Measurements from ENCODE around the gene OSTN.
"Not testable (repeated sequence)": the region's sequence is repeated elsewhere in the genome, so short reads cannot be mapped to it uniquely, and the experiment has no call there.

Gene OSTN

DNA sequence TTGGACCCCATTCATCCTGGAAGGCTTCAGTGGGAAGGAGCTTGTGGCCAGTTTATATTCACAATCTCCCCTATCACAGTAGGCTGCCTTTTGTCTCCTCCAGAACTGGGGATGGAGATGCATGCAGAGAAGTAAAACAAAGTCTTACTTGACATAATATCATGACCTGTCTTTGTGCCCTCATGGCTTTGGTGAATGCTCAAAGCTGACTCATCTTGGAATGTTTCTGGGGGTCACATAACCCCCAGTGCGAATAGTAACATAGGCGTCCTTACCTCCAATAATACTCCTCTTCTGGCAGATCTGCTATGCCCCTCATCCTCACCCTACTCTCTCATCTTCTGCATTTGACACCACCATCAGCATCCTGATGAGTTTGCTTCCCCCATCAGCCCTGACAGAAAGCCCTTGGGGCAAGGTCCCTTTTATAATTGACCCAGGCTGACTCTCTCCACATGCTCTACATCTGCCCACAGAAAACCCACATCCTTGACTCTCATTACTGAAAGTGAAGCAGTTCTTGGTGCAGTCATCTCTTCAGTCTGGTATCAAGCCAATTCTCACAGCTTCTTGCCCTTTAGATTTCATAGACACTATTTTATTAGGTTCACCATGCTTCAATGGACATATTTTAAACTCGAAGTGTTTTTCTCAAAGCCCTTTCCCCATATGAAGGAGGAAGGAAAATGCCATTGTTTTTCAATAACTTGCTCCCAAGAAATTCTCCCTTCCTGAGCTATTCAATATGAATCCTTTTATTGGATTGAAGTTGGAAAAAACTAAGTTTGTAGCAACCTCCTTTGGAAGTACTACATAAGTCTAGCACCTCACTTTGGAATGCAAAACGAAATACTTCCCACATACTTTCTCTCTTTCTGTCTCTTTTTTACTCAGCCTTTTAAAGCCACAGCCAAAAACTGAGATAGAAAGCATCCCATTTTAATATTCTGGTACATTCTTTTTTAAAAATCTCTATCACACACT, 36.6 kb downstream of the OSTN start:
- no peak for FAIRE-seq

DNA sequence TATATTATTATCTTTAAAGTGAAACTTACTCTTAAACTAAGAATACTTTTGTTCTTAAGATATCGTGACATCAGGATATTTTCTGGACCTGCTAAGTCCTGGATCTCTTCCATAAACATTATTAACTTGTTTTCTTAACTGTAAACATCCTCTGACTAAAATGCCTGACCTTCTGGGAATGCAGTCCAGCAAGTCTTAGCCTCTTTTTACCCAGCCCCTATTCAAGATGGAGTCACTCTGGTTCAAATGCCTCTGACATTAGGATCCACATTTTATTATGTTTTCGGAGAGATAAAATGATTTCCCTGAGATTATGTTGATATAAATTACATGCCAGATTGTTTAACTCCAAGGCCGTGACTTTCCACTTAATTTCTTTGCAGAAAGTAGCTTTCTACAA, 37.6 kb downstream of the OSTN start:
- no peak for FAIRE-seq

DNA sequence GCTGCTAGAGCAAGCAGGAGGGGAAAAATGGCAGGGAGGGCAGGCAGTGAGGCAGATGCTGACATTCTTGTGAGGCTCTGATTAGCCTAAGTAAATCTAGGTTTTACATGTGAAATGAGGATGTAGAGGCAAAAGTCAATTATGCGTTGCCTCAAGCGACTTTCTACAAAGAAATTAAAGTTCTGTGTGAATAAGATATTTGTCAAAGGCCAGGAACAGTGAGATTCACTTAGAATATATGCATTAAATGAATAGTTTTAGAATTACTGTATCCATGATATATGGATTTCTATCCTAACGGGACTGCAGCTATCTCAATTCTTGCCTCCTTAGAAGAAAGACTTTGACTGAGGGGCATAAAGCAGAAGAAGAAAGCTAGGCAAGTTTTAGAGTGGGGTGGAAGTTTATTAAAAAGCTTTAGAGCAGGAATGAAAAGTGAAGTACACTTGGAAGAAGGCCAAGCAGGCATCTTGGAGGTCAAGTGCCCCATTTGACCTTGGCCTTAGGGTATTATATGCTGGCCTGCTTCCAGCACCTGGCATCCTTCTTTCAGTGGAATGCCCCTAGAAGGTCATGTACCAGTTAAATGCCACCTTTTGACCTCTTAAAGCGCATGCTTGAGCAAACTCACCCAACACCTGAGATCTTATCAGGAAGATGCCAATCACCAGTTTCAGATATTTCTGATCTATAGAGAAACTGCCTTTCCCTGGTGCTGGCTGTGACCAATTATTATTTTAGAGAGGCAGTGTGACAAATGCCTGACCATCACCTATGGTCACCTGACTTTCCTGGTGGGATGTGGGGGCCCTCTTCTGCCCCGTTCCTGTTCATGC, 38.2 kb downstream of the OSTN start:
- no peak for FAIRE-seq

DNA sequence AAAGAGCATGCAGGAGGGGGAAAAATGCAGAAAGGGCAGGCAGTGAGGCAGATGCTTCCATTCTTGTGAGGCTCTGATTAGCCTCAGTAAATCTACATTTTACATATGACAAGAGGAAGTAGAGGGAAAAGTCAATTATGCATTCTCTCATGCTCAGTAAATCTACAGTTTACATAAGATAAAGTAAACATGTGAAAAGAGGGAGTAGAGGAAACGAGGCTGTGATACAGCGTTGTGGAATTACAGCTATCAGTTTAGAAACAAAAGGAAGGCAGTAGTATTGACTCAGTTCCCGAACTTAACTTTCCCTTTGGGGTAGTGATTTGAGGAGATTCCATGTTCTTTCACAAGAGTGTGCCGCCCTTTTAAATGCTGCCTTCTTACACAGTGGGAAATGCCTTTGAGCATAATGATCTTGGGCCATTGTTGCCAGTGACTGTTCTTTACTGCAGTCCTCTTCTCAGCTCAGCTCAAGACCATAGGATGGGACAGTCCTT, 39.3 kb downstream of the OSTN start:
- FAIRE-seq: no peak

DNA sequence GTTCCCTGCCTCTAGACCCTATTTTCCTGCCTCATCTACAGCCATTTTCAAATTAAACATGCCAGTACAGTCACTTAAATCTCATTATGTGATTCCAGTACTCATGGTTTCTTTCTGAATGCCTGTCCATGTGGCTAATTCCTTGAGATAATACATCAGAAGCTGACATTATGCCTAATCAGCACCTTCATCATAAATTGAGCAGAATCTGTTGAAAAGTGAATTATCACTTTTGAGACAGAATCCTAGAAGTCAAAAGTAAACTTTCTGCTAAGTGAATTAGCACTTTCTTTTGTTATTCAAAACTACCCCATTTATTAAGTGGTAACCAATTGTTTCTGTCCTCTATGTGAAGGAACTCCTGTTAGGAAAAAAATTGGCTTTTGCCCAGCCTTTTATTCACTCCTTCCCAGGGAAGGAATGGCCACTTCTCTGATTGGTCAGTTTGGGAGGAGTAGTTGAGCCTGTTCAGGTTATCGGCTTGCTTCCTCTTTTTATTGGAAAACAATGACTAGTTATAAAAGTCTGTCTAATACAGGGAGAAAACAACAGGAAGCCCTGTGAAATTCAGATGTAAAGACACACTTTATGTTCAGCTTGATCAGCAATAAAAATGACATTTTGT, 40.5 kb downstream of the OSTN start:
- no peak for FAIRE-seq

DNA sequence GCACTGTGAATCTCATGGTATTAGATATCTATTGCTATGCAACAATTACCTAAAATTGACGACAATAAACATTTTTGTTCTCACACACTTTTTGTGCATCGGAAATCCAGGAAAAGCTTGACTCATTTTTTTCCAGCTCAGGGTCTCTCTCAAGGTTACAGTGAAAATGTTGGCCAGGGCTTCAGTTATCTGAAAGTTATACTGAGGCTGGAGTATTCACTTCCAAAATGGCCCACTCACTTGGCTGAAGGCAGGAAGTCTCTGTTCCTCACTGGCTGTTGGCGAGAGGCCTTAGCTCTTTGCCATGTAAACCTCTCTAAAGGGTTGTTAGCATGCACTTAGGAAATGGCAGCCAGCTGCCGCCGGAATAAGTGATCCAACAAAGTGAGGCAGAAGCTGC, 41.4 kb downstream of the OSTN start:
- no peak for FAIRE-seq

DNA sequence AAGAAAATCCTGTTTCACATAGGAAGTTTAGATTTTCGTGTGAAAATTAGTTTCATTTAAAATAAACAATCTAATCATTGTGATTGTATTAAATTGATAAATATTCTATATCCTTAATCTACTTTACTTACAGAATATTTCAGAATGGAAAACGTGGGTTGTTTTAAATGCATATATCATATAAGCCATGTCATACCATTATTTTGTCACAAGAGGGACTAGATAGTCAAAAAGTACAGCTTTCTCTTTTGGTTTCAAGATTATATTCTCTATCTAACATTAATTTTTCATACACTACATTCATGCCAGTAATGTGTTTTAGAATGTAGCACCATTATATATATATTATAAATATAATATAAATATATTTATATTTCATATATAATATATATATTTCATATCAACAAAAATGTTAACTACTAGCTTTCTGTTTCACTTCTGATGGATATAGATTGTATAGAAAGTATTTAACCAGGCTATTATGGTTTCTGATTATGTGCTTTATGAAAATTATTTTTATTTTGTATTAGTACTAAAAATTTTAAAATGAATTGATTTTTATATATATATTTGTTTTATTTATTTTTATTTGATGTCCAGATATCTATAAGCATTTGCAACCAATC, 45.3 kb downstream of the OSTN start:
- FAIRE-seq: peak; percentile 78

DNA sequence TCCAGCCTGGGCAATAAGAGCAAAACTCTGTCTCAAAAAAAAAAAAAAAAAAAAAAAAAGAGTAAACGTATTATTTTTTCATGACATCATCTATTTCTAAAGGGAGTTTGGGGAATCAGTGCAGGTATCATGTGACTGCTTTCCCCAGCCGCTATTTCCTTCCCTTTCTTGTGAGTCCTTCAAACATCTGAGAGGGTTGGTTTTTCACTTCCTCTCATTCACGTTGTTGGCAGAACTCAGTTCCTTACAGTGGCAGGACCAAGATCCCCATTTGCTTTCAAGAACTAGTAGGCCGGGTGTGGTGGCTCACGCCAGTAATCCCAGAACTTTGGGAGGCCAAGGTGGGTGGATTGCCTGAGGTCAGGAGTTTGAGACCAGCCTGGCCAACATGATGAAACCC, 47.0 kb downstream of the OSTN start:
- not testable (repeated sequence) for FAIRE-seq

DNA sequence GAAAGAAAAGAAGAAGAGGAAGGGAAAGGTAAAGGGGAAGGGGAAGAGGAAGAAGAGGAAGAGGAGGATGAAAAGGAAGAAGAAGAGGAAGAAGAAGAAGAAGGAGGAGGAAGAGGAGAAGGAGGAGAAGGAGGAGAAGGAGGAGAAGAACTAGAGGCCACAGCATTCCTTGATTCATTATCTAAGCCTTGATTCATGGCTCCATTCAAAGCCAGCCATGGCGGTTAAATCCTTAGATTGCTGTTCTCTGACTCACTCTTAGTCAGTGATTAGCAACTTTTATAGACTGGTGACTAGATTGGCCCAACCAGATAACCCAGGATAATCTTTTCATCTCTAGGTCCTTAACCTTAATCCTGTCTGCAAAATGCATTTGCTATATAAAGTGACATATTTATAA, 47.6 kb downstream of the OSTN start:
- FAIRE-seq: no peak

DNA sequence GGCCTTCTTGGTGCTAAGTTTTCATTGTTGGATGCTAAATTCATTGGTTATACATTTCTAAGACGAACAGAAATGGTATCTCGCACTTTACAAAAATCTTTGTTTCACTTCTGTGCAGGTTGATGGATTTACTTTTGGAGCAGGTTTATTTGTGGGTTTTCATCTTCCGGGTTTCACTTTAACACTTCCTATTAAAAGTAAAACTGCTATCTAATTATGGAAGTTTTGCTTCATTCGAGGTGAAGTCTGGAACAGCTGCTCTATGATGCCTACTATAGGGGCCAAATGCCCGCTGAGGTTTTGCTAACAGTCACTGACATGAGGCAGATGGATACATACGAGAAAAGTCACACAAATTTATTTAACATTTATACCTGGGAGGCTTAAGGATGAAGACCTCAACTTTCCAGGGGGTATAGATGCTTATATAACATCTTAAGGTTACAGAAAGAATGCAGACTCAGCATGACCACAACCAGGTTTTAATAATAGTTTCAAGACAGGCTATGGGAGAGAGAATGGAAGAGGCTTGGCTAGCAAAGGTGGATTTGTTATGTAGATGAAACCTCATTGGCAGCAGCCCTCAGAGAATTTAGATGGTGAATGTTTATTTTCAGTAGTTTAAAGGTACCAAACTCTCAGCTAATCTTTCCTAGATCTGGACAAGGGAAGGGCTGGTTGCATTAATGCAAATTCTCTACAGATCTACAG, 54.2 kb downstream of the OSTN start:
- no peak for FAIRE-seq

DNA sequence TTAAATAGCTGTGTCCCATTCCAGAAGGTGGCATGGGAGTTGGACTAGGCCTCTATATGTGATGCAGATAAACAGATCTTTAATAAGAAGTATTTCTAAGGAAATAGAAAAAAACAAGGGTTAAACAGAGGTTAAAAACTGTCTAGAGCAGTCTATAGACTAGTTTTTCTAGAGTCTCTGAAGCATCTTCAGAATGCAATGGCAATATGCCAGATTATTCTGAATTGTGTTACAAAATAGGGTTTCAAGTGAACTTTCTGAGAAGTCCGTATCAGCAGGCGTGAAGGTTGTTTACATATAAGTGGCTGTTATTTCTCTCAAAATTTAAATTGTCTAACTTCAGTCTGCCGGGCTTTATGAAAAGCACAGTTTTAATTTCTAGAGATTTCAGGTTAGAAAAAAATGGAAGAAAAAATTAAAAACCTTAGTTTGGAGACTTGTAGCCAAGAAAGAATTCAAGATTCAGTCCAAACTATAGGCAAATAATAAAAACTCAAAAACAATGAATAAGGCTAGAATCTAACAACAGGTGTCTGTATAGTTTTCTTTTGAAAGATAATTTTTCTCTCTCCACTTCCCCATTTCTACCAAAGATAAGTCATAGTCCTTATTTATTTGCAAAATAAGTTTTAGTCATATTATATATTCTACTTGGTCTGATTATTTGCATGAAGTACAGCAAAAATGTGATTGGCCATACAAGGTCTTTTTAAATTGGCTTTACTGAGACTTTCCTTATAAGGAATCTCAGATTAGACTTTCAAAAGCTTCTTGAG, 55.2 kb downstream of the OSTN start:
- FAIRE-seq: no peak

DNA sequence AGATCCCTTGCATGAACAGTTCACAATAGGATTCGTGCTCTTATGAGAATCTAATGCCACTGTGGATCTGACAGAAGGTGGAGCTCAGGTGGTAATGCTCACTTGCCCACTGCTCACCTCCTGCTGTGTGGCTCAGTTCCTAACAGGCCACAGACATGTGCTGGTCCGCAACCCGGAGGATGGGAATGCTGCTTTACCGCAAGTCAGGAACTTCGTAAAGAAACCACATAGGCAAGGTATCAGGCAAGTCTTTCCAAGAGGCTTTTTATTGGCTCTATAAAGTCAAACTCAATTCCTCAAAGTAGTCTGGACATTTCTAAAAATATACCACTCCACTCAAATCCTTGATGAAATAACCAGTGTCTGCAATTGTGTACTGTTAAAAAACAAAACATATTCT, 56.1 kb downstream of the OSTN start:
- FAIRE-seq: no peak

DNA sequence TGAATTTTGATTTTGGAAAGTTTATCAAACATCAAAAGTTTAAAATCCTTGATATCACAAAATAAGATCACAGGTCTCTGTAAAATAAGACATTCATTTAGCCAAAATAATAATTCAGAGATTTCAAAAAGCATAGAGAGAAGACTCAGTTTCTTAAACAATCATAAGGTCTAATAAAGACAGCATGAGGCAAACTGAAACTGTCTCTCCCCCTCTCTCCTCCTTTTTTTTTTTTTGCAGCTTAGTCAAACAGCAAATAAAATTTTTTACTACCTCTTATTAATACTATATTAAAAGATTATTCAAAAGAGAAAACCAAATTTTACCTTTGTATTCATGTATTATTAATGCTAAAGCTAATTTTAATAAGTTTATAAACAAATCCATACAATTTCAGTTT, 57.4 kb downstream of the OSTN start:
- no peak for FAIRE-seq

DNA sequence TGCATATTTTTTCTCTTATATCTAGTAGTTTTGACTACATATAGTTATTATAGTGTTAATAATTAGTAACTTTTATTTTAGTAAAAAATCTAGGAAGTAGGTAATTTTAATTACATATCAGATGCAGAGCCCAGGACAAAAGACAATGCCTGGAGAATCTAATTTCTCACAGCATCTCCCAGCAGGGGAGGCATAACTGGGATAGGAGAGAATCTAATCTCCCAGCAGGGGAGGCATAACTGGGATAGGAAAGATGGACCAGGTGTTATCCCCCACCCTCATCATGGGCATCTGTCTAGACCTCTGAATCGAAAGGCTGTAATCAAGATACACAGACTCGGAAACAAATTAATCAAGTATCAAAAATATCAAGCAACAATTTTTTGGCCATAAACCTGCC, 58.2 kb downstream of the OSTN start:
- no peak for FAIRE-seq

DNA sequence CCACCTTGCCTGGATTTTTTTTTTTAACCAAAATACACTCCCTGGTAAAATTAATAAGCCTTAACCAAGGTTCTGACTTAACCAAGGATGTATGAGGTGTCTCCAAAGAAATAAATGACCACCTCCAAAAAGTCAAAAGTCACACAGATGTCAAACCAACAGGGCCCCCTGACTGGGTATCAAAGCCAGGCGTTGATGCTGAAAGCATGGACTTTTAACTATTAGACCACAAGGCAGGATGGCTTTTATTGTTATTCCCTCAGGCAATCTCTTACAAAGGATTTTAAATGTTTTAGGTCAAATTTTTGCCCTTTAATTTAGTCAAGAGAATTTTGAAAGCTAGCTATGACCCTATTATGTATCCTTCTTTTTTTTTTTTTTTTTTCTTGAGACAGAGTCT, 60.4 kb downstream of the OSTN start:
- no peak for FAIRE-seq

DNA sequence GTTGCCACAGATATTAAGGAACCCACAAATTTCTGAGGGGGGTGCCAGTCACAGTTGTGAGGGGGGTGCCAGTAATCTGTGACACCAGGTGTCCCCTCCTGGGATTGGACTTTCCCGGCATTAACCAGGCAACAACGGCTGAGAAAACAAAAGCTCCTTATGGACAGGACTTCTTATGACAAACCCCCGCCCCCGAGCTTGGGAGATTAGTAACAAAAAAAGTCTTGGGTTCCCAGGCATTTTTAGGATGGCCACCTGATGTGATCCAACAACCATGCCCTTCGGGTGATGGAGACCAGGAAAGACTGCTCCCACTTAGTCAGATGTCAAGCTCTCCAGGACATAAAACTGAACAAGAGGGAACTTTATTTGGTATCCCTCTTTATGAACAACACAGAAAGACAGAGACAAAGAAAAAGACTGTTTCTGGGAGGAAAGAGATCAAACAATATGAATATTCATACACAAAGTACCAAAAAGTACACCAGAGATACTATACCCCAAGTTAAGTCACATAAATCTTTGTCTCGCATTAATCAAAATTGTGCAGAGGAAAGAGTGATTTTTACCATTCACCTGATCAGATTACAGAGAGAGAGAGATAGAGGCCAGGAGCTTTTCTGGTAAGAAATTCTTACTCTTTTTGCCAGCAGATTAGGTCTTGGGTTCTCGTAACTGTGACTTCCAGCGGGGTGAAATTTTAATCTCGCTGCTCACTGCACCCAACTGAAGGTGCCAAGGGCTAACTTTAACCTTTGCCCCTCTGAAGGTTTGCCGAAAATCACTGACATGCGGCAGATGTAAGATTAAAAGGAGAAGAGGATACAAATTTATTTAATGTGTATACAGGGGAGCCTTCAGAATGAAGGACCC, 61.6 kb downstream of the OSTN start:
- no peak for FAIRE-seq

DNA sequence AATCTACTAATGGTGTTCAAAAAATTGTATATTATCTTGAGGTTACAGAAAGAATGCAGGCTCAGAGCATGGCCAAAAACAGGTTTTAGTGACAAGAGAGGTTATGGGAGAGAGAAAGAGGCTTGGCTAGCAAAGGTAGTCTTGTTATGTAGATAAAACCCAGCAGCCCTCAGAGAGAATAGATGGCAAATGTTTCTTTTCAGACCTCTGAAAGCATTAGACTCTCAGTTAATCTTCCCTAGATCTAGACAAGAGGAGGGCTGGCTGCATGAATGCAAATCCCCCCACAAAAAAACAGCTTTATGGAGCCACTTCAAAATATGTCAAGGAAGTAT, 62.2 kb downstream of the OSTN start:
- FAIRE-seq: no peak

DNA sequence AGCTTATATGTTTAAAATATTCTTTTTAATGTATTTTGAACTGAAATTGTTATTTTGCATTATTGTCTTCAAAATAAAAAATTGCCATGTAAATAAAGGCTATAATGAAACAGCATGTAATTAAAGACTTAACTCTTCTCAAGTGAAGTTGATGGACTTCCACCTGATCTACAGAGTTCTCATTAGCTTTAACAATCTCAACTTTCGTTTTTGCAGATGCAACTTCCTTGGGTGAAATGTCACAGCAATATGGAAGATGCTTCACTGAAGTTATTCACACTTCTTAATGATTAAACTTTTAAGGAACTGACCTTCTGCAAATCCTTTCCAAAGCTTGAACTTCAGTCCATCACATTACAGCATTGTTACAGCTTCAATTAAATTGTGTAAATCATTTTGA, 63.6 kb downstream of the OSTN start:
- FAIRE-seq: no peak

DNA sequence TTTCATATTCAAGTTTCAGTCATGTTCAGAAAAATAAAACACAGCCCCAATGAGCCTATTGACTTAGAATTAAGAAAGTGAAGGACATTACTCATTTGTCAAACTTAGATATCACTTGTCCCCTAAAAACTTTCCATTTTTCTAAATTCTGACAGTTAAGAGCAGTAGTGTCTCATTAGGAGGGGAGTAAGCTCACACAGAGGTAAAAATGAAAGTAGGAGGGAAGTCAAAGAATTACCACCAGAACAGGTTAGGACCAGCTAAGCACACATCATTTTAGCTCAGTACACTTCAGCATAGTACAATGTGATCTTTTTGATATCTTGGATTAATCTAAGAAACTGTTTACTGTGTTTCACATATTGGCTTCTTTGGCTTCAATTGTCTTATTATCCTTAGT, 64.3 kb downstream of the OSTN start:
- no peak for FAIRE-seq

DNA sequence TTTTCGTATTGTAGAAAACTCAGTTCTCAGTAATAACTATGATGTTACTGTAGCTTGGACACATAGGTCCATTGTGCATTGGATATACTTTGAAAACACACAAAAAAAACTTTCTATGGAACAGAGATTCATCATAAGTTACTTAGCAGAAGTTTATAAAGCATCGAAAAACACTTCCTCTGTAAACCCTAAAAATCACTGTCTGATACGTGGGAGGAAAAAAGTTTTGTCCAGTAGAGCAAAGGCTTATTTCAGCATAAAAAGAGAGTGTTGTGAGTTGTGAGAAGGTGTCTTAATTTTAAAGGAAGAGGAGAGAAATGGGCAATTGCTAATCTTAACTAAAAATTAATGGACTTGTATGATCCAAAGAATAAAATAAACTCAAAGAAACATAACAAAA, 64.8 kb downstream of the OSTN start:
- FAIRE-seq: no peak

All from colon (tissue), 2 donors.